DMS114 treated with DMSO at 0.1 percent for 48 hours (cell line): ENCODE data around the gene ME3.

Experiments used
- DNase-seq: peaks from one replicate; lab custom pipeline; 2025; ENCODE audit not compliant: unreplicated experiment; lab: John Stamatoyannopoulos, UW

The ME3 gene

DNA sequence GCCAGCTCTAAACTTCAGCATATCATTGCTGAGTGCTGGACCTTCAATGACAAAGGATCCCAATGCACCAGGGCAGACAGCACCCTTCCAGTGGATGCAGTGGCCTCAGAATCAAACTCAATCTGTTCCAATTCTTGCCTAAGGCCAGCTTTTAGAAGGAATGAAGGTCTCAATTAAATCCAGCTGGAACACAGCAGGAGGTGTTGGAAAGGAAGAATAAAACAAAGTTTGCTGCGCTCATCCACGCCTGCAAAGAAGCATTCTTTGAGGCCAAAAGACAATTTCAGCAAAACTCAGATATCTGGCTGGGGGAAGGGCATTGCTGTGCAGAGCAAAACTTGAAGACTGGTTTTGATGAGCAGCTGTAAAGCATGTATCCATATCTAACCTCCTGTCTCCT is 177.1 kb downstream of the ME3 start:
- DNase-seq: no peak

DNA sequence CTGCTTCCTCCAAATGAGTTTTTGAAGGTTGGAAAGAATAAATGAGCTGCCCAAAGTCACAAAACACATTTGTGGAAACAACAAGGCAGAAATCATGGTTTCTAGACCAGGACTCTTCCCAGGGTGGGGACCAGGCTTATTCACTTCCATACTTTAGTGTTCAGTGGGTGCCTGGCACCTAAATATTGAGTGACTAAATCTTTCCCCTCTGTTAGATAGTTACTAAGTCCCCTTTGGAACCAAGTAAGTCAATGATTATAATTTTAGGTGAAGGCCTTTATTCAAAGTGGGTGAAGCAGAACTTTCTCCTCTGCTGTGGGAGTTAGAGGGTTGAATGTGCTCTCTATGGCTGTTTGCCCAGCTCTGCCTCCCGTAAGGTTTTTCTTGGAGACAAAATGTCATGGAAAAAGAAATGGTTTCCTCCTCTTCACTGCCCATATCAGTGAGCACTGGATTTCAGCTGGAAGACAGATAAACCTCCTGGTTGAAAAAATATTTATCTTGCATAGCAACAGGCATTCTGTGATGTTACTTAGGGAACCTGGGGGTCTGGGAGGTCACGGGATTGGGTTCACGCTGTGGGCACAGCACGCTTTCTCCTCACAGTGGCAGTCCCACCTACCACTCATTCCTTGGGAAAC is 179.9 kb downstream of the ME3 start:
- no peak for DNase-seq

GRCh38 chr11:86491027-86491426 is 181.4 kb downstream of the ME3 start:
- no peak for DNase-seq

DNA sequence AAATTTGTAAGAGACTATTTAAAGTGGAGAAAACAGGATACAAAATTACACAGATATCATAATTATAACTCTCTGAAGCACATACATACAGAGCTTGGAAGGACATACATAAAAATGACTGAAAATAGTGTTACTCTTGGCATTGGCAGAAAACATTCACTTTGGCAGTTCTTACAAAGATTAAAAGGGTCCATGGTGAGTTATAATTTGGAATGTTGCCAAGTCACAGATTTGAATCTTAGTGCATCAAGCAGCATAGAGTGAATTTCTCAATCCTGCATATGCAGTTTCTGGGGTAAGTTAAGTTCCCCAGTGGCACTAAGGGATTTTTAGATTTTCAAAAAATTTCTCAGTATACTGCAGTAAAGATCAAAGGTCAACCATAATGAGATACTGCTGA is 181.8 kb downstream of the ME3 start:
- DNase-seq: no peak

DNA sequence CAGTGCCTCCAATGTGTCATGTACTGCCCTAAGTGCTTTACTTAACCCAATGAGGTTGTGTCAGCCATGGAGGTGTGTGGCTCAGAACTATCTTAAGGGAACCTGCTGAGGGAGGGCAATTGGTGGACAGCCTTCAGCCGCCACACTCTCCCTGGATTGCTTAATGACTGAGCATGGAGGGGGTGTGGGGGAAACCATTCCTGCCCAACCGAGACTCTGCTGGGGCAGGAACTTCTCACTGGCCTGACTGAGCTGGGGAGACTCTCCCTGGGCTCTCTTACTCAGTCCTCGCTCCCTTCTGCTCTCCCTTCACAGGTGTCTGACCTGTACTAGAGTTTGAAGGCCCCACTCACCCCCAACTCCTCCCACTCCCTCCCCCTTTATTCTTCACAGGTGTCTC is 183.0 kb downstream of the ME3 start:
- no peak for DNase-seq

DNA sequence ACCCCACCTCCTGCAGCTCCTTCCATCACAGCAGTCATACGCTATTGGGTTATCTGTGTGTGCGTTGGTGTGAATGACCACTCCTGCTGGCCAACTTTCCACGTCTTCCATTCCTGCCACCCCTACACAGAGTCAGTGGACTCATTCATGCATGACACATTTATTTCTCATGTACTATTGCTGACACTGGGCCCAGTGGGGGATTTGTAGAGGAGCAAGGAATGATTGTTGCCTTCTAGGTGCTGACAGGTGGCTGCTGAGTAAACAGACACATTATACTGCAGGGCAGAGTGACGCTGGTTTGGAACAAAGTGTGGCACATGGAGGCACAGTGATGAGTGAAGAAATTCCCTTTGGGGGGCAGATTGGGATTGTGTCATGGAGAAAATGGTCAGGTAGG is 183.9 kb downstream of the ME3 start:
- no peak for DNase-seq

GRCh38 chr11:86487671-86488070 is 184.7 kb downstream of the ME3 start:
- no peak for DNase-seq

- DNase-seq: no peak
Observed at GRCh38 chr11:86486261-86487030, 186.0 kb downstream of the ME3 start.

- no peak for DNase-seq
Observed at GRCh38 chr11:86484795-86485166, 187.6 kb downstream of the ME3 start.

DNA sequence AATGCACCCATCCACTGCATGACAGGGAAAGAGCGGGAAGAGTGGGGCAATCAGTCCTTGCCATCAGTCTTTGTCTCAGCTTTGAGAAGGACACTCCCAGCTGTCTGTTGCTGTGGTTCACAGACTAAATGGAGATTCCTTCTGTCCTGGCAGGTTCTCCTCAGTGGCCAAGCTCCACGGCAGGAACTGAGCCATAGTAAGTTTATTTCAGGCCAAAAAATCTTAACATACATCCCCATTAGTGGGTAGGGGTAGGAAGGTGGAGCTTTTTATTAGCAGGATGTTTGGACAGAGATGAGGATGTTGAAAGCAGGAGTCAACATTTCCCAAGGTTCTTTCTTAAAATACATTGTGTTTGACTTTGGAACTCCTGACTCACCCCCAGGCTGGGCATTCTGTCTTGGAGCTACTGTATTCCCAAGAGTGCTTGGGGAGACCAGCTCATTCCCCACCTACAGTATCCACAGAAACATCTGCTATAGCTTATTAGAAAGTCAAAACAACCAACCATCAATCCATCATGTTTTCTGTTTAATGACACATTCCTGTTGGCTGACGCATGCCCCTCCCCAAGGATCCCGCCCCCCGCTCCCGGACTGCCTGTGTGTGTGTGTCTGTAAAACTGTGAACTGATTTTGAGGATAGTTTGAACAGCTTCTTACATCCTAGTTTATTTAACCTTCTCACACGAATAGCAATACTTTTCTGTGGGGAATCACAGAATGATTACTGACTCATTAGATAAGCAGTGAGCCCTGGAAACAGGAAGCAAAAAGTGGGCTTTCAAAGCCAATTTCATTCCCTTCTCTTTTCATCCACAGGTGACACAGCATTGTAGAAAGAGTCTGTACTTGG is 188.2 kb downstream of the ME3 start:
- DNase-seq: no peak

DNA sequence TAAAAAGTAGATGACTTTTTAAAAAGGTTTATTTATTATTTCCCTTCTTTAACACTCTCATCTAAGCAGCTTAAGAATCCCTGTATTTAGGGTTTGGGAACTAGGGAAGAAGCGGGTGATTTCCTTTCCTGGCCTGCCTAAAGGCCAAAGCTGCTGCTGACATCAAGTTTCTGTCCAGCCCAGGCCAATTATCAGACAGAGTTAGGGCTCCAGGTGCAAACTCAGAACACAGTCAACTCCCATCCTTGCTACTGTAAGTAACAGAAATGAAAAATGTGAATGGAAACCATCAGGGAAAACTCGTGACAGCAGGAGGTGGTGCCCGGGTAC is 188.8 kb downstream of the ME3 start:
- no peak for DNase-seq

- DNase-seq: no peak
Observed at GRCh38 chr11:86482692-86483091, 189.7 kb downstream of the ME3 start.

DNA sequence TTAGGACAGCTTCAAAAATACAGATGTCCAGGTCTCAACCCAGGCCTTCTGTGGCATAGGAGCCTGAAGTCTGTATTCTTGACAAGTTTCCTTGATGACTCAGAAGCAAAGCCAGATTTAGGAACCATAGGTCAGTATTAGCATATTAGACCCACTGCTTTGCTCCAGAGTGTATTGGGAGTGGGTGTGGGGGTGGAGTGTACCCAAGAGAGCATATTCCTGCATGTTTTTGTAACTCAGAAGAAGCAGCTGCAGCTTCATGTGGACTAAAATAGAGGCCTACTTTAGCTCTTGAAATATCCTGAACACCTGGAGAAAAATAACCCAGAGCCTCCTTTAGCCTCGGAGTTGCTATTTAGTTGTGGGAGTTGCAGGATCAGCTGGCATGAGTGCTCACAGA is 191.0 kb downstream of the ME3 start:
- DNase-seq: no peak

DNA sequence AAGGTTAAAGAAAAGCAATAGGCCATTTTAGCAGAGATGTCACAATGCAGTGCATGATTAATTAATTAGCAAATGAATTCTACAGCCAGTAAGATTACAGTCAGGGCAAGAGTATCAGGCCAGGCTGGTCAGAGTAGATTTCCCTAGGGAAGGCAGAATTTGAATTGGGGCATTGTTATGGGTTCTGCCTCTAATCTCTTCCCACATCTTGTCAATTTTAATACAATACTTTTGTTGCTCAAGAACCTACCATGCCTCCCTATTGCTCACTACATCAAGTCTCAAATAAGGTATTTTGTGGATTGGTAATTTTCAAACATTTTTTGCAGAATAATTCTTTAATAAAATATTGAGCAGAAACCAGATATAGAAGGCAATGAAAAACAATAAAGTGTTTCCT is 194.1 kb downstream of the ME3 start:
- DNase-seq: no peak

DNA sequence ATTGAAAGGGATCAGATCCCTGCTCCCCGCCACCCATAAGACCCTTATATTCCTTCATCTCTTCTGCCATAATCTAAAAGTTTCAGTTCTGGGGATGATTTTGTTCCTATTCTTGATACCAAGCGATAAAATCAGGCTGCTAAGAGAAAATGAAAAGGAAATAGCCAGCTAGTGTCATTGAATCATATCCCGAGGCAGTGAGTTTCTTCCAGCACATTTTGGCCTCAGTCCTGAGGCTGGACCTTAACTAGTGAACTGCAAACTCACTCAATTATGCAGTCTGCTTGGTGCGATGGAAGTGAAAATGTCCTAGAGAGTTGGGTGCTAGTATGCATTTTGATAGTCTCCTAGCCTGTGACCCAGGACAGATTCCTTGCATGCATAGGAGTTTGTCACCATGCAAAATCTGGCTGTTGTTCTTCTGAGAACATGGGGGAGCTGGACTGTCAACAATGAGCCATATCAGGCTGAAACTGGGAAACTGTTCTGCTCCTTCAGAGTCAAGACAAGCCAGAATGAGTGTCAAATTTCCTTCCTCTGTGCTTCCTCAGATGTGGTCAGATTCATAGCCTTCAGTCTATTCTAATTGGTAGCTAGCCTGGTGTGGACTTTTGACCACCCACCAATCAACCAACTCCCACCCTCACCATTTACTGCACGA is 194.8 kb downstream of the ME3 start:
- DNase-seq: no peak

GRCh38 chr11:86476109-86476861 is 196.1 kb downstream of the ME3 start:
- no peak for DNase-seq

GRCh38 chr11:86475027-86475426 is 197.4 kb downstream of the ME3 start:
- DNase-seq: no peak

DNA sequence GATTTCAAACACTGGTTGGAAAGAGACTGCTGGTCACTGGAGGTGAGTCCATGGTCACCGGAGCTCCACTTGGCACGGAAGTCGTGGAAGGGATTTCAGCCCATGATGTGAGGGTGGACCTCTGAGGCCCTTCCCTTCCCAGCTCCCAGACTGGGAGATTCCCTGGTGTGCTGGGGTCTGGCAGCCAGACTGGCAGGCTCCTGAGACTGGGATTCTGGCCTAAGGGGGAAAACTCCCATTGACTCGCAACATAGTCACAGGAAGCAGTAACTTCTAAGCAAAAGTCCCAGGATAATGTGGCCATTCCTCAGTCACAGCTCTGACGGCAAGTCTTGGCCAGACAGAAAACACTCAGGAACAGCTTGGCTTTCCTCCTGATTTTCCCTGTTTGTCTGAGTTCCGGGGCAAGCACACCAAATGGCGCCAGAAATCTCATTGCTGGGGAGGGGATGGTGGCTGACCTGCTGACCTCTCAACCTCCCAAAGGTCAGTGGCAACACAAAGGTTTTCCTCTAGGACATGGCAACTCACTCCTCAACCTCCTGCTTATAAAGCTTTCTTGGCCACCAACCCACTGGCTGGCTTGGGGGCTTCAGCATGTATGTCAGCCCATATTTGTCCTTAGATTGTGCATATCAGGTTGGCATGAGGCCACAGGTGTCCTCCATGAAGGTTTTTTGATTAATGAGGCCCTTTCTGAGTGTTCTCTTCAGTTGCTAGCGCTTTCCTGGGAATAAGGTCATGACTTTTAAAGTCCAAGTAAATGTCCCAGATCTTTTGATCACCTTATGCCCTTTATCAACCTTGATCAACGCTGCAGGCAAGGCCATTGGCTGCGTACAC is 198.2 kb downstream of the ME3 start:
- no peak for DNase-seq

DNA sequence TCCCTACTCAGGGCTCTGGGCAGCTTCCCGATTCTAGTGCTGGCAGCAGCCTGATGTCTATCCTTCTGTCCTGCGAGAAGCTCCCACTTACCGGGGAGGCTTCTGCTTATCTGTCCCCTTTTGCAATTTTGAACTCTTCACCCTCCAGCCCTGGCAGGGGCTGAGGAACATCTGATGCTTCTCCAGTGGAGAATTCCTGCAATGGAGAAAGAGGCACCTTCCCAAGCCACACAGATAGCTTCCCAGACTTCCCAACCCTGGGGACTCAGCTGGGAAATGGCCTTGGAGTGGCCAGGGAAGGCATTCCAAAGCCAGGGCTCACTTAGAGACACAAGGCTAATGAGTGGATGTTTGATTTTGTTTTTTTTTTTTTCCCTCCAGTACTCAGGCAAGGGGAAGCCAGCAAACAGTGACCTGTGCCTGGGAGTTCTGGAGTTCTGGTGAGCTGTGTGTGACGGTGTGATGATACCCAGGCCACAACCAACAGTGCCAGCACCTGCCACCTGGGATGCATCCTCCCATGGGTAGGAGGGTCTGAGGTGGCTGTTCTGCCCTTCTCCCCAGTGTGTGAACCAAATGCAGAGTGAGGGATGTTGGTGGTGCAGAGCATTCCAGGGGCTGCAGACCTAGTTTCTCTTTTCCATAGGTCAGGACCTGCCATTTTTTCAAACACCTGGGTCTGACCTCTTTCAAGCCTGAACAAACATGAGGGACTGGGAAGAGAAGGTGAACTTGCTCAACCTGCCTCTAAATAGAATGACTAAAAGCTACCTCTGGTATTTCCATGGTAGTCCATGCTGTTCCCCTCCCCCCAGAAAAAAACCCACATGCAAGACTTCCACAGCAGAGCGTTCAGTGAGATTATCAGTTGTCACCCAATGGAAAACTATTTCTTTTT is 202.7 kb downstream of the ME3 start:
- DNase-seq: no peak
